ENCODE measurements around the gene RIPOR2.
A peak's percentile ranks its signal among the peaks of the same experiment; 100 is the strongest.

Gene RIPOR2

DNA sequence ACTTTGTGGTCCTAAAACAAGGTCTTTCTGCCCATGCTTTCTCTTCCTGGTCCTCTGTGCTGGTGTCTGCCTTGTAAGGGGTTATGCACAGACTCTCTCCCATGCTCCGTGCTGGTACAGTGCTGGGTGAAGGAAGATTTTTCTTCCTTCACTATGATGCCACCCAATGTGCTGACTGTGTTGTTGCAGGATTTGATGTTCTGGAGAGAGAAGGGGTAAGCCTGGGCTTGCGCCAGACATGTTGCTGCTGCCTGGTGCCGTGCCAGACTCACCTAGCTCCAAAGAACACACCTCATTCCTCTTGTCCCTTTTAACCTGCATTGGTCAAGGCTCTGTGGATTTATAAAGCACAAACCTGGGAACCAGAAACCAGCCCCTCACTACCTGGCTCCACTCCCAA, 108.6 kb downstream of the RIPOR2 start:
- Mint-ChIP-seq H3K4me3 (no peak overlapping the region), H3K27ac (peak overlapping the region in 2 of 3 experiments; percentile 17 to 61), H3K4me1 (peaks cover 8% of the 10 kb centered on the region), H3K36me3 (ENCODE audit: low read depth) (no peaks in the 10 kb centered on the region), H3K27me3 (ENCODE audit: low read depth) (no peaks in the 10 kb centered on the region), H3K9me3 (no peaks in the 10 kb centered on the region)
- TF ChIP-seq, protein P1, sequence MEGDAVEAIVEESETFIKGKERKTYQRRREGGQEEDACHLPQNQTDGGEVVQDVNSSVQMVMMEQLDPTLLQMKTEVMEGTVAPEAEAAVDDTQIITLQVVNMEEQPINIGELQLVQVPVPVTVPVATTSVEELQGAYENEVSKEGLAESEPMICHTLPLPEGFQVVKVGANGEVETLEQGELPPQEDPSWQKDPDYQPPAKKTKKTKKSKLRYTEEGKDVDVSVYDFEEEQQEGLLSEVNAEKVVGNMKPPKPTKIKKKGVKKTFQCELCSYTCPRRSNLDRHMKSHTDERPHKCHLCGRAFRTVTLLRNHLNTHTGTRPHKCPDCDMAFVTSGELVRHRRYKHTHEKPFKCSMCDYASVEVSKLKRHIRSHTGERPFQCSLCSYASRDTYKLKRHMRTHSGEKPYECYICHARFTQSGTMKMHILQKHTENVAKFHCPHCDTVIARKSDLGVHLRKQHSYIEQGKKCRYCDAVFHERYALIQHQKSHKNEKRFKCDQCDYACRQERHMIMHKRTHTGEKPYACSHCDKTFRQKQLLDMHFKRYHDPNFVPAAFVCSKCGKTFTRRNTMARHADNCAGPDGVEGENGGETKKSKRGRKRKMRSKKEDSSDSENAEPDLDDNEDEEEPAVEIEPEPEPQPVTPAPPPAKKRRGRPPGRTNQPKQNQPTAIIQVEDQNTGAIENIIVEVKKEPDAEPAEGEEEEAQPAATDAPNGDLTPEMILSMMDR (IDR thresholded peaks at IDR 0.05; ENCODE audit: unreplicated experiment in 3 of 3): no peak

DNA sequence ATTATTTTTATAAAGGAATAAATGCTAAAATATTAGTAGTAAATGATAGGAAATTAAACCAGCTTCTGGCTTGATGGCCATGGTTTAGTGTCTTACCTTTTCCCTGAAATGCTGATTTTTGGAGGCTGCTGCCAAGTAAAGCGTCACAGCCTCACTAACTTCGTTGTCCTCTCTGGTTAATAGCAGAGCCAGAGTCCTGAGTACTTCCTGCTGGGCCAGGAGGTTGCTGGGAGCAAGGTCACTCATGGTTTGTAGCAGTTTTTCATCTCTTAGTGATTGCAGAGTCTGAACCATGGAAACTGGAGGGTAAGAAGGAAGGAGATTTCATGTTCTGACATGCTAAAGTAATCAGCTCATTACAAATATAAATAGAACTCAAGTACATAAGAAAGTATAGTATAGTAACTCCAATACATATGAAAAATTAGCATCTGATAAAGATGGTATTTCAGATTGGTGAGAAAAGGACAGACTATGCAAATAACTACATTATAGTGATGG, 110.6 kb downstream of the RIPOR2 start:
- Mint-ChIP-seq H3K4me3 (no peak overlapping the region), H3K4me1 (peaks cover 3% of the 10 kb centered on the region), H3K9me3 (no peaks in the 10 kb centered on the region), H3K36me3 (ENCODE audit: low read depth) (no peaks in the 10 kb centered on the region), H3K27ac (peak overlapping the region in 2 of 3 experiments; percentile 1 to 37), H3K27me3 (ENCODE audit: low read depth) (no peaks in the 10 kb centered on the region)
- TF ChIP-seq, protein P1 (IDR thresholded peaks at IDR 0.05; ENCODE audit: unreplicated experiment in 3 of 3): no peak

DNA sequence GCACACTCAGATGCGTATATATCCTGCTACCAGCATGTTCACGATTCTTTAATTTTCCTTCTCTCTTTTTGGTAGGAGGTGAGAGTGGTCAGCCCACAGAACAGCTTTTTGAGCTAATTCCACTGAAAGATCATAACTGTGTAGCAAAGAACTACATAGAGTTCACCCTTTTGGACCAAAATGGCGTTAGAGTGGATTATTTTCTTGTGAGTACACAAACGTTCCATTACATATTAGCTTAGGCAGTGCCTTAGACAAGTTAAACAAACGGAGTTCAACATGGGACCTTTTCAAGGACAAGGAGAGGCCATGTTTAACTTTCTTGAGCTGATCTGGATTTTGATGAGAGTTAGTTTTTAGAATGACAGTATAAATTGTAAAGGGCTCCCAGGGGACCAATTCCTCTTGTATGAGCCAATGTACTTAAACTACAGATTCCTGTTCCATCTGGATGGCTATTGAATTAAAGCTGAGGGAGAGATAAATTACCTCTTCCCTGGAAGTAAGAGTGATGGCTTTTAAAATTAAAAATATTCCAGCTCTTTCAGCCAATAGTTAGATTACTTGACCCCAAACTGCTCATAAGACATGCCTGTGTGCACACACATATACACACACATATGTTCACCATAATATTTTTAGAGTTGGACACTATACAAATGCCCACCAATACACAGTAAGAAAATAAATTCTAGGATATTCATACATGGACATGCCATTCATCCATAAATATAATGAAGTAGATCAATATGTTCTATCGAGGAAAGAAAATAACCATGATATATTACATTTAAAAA, 111.4 kb downstream of the RIPOR2 start:
- Mint-ChIP-seq H3K9me3 (no peaks in the 10 kb centered on the region), H3K4me1 (peaks cover 3% of the 10 kb centered on the region), H3K4me3 (no peak overlapping the region), H3K36me3 (ENCODE audit: low read depth) (no peaks in the 10 kb centered on the region), H3K27me3 (ENCODE audit: low read depth) (no peaks in the 10 kb centered on the region), H3K27ac (peak overlapping the region in 2 of 3 experiments; percentile 31 to 86)
- TF ChIP-seq, protein P1 (IDR thresholded peaks at IDR 0.05; ENCODE audit: unreplicated experiment in 3 of 3): no peak

DNA sequence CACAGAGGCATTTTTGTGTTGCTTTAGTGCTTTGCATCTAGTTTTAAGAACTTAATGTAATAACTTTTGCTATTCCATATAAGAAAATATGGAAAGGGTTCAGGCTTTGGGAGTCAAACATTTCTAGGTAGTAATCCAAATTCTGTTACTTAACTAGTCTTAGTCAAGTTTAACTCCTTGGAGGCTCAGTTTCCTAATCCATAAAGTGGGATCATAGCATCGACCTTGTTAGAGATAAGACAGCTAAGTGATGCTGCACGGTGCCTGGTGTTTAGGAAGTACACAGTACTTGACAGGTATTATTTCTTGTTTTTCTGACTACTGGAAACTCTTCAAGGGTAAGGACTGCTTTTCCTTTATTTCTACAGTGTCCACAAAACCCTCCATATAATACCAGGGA, 112.6 kb downstream of the RIPOR2 start:
- H3K4me3 Mint-ChIP-seq: no peak overlapping the region
- H3K27me3 Mint-ChIP-seq (ENCODE audit: low read depth): no peaks in the 10 kb centered on the region
- H3K4me1 Mint-ChIP-seq: peaks cover 3% of the 10 kb centered on the region
- TF ChIP-seq, protein P1 (IDR thresholded peaks at IDR 0.05; ENCODE audit: unreplicated experiment in 3 of 3): no peak
- H3K9me3 Mint-ChIP-seq: no peaks in the 10 kb centered on the region
- no peaks in the 10 kb centered on the region for H3K36me3 Mint-ChIP-seq (ENCODE audit: low read depth)
- no peak overlapping the region for H3K27ac Mint-ChIP-seq

DNA sequence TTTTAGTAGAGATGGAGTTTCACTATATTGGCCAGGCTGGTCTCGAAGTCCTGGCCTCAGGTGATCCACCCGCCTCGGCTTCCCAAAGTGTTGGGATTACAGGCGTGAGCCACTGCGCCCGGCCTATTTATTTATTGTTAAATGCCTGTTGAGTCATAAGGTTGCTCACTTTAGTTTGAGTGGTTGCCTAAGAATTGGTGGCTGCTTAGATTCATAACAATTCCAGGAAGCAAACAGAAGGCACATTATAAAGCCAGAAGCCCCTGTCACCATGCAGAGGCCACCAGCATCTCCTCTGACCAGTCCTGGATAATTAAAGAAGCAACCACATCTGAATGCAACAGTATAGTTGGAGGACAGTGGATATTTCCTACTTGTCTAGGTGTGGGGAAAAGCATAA, 113.1 kb downstream of the RIPOR2 start:
- H3K9me3 Mint-ChIP-seq: no peaks in the 10 kb centered on the region
- H3K27me3 Mint-ChIP-seq (ENCODE audit: low read depth): no peaks in the 10 kb centered on the region
- peaks cover 3% of the 10 kb centered on the region for H3K4me1 Mint-ChIP-seq
- no peaks in the 10 kb centered on the region for H3K36me3 Mint-ChIP-seq (ENCODE audit: low read depth)
- no peak overlapping the region for H3K4me3 Mint-ChIP-seq
- H3K27ac Mint-ChIP-seq: no peak overlapping the region
- TF ChIP-seq, protein P1 (IDR thresholded peaks at IDR 0.05; ENCODE audit: unreplicated experiment in 3 of 3): no peak

Measured in nephron (organoid).